Measurements from ENCODE around the gene CHRNA5. TPM values are rescaled to one million over a fixed set of nuclear protein-coding genes. Genes with fewer than 3 reads are reported as not detected.

Gene CHRNA5
- total RNA-seq, 1 donor from 2014 or later, result 7.6 TPM

DNA sequence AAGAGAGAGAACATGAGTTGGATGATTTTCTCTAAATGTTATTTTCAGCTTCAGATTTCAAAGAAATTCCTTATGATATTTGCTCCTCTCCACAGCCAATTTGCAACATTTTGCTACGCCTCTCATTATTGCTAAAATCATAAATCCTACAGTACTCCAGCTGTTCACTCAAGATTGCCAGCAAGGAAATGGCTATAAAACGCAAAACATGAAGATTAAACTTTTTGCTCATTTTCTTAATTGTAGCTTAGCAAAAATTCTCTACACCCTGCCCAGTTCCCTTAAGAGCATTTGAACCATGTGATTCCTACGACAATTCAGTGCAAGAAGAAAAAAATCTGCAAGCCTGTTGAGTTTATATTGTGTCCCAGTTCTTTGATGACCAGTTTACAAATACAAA is 48.7 kb downstream of the CHRNA5 start:
- H3K36me3 Mint-ChIP-seq, result no peaks in the 10 kb centered on the region
- peaks cover 9% of the 10 kb centered on the region for H3K9me3 Mint-ChIP-seq
- peaks cover 8% of the 10 kb centered on the region for H3K4me1 Mint-ChIP-seq
- DNase-seq (ENCODE audit: low spot score in 2 of 2, unreplicated experiment in 2 of 2), result no peak
- peaks cover 15% of the 10 kb centered on the region for H3K27me3 Mint-ChIP-seq (ENCODE audit: low read depth)
- no peak overlapping the region for H3K27ac Mint-ChIP-seq
- no peak overlapping the region for H3K4me3 Mint-ChIP-seq
- TF ChIP-seq, protein P1, sequence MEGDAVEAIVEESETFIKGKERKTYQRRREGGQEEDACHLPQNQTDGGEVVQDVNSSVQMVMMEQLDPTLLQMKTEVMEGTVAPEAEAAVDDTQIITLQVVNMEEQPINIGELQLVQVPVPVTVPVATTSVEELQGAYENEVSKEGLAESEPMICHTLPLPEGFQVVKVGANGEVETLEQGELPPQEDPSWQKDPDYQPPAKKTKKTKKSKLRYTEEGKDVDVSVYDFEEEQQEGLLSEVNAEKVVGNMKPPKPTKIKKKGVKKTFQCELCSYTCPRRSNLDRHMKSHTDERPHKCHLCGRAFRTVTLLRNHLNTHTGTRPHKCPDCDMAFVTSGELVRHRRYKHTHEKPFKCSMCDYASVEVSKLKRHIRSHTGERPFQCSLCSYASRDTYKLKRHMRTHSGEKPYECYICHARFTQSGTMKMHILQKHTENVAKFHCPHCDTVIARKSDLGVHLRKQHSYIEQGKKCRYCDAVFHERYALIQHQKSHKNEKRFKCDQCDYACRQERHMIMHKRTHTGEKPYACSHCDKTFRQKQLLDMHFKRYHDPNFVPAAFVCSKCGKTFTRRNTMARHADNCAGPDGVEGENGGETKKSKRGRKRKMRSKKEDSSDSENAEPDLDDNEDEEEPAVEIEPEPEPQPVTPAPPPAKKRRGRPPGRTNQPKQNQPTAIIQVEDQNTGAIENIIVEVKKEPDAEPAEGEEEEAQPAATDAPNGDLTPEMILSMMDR (IDR thresholded peaks at IDR 0.05; ENCODE audit: unreplicated experiment), result no peak

DNA sequence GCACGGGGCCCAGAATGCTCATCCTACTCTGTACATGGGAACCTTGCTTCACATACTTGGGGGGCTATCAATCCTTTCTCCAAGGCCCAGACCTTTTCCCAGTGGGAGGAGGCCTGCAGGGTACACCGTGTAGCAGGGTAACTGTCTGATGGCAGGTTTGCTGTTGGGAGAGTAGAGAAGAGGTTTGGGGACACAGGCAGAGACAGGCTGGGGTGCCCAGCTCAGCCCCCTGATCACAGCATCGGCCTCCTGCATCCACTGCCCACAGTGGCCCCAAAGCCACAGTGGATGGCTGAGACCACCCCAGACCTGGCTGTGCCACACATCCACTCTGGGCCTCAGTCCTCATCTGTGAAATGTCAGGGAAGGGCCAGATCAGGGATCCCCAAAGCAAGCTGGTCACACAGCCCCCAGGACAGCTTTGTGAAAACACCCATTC is 49.9 kb downstream of the CHRNA5 start:
- TF ChIP-seq, protein P1 (IDR thresholded peaks at IDR 0.05; ENCODE audit: unreplicated experiment), result no peak
- Mint-ChIP-seq H3K27me3 (ENCODE audit: low read depth) (peaks cover 22% of the 10 kb centered on the region), H3K4me1 (peaks cover 17% of the 10 kb centered on the region), H3K4me3 (no peak overlapping the region), H3K9me3 (peaks cover 2% of the 10 kb centered on the region), H3K27ac (no peak overlapping the region), H3K36me3 (no peaks in the 10 kb centered on the region)
- no peak for DNase-seq (ENCODE audit: low spot score in 2 of 2, unreplicated experiment in 2 of 2)

DNA sequence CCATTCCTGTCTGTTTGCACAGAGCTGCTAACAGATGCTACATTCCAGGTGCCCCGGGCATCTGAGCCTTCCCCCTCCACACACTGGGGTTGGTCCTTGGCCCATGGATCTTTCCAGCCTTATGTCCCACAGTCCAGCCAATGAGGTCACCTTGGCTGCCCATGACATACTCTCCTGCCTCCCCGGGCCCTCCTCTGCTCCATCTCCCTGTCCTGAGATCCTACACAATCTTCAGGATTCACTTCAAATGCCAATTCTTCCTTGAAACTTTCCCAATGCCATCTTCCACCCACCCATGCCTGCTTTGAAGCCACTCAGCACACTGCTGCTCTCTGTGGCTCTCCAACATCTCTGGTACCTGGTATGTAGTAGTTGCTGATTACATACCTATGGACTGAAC is 51.2 kb downstream of the CHRNA5 start:
- H3K9me3 Mint-ChIP-seq, result no peaks in the 10 kb centered on the region
- TF ChIP-seq, protein P1 (IDR thresholded peaks at IDR 0.05; ENCODE audit: unreplicated experiment), result no peak
- H3K4me1 Mint-ChIP-seq, result peaks cover 17% of the 10 kb centered on the region
- H3K4me3 Mint-ChIP-seq, result no peak overlapping the region
- no peak overlapping the region for H3K27ac Mint-ChIP-seq
- no peak for DNase-seq (ENCODE audit: low spot score in 2 of 2, unreplicated experiment in 2 of 2)
- no peaks in the 10 kb centered on the region for H3K36me3 Mint-ChIP-seq
- peaks cover 27% of the 10 kb centered on the region for H3K27me3 Mint-ChIP-seq (ENCODE audit: low read depth)

DNA sequence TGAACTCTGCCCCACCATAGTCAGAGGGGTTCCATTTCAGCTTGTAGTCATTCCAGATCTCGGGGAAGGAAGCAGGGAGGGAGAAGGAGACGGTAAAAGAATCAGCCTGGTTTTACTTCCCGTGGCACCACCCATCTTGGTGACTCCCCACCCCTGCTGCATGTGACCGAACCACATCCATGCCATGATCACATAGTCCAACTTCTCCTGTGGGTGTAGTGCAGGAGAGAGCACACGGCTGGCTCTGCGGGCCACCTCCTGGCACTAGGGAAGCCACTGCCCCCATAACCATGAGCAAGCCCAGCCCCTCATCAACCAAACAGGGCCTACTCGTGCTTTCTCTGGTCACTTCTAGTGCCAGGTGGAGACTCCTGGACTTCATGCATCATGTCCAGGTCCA is 51.8 kb downstream of the CHRNA5 start:
- Mint-ChIP-seq H3K27me3 (ENCODE audit: low read depth) (peaks cover 32% of the 10 kb centered on the region), H3K4me3 (no peak overlapping the region), H3K4me1 (peaks cover 17% of the 10 kb centered on the region), H3K27ac (no peak overlapping the region), H3K9me3 (no peaks in the 10 kb centered on the region), H3K36me3 (no peaks in the 10 kb centered on the region)
- TF ChIP-seq, protein P1 (IDR thresholded peaks at IDR 0.05; ENCODE audit: unreplicated experiment), result no peak
- no peak for DNase-seq (ENCODE audit: low spot score in 2 of 2, unreplicated experiment in 2 of 2)

GRCh38 chr15:78617516-78617915 is 52.2 kb downstream of the CHRNA5 start:
- DNase-seq (ENCODE audit: low spot score in 2 of 2, unreplicated experiment in 2 of 2), result no peak
- H3K27ac Mint-ChIP-seq, result no peak overlapping the region
- H3K9me3 Mint-ChIP-seq, result no peaks in the 10 kb centered on the region
- TF ChIP-seq, protein P1 (IDR thresholded peaks at IDR 0.05; ENCODE audit: unreplicated experiment), result no peak
- H3K4me3 Mint-ChIP-seq, result no peak overlapping the region
- H3K27me3 Mint-ChIP-seq (ENCODE audit: low read depth), result peaks cover 36% of the 10 kb centered on the region
- no peaks in the 10 kb centered on the region for H3K36me3 Mint-ChIP-seq
- peaks cover 17% of the 10 kb centered on the region for H3K4me1 Mint-ChIP-seq

GRCh38 chr15:78618064-78618463 is 52.7 kb downstream of the CHRNA5 start:
- H3K4me1 Mint-ChIP-seq, result peaks cover 17% of the 10 kb centered on the region
- no peak for DNase-seq (ENCODE audit: low spot score in 2 of 2, unreplicated experiment in 2 of 2)
- TF ChIP-seq, protein P1 (IDR thresholded peaks at IDR 0.05; ENCODE audit: unreplicated experiment), result no peak
- no peaks in the 10 kb centered on the region for H3K36me3 Mint-ChIP-seq
- no peaks in the 10 kb centered on the region for H3K9me3 Mint-ChIP-seq
- peaks cover 41% of the 10 kb centered on the region for H3K27me3 Mint-ChIP-seq (ENCODE audit: low read depth)
- H3K4me3 Mint-ChIP-seq, result no peak overlapping the region
- H3K27ac Mint-ChIP-seq, result no peak overlapping the region

Data from mesothelial cell of epicardium (in vitro differentiated cells).